Peyer's patch (tissue), 4 donors: ENCODE results near the gene WWP2. TPM values are rescaled to one million over a fixed set of nuclear protein-coding genes. Genes with fewer than 3 reads are reported as not detected.
A peak's percentile ranks its signal among the peaks of the same experiment; 100 is the strongest.

Experiments used
- DNase-seq, 3 donors: peaks; one replicate each; pipeline ENCODE4 v3.0.0-alpha.2; 2017 to 2019
- H3K27ac ChIP-seq, 4 donors: fragments of 200-600 bp; sonication (generic); one replicate each; pipeline ENCODE4 v1.5.1; 2016 to 2019
- H3K27me3 ChIP-seq, 2 donors: fragments of 200-600 bp; sonication (generic); one replicate each; pipeline ENCODE4 v1.5.1; 2019
- H3K36me3 ChIP-seq, 3 donors: fragments of 200-600 bp; sonication (generic); one replicate each; pipeline ENCODE4 v1.5.1; 2016 to 2019
- H3K4me1 ChIP-seq, 4 donors: fragments of 200-600 bp; sonication (generic); one replicate each; pipeline ENCODE4 v1.5.1; 2016 to 2019
- H3K4me3 ChIP-seq, 4 donors: fragments of 200-600 bp; sonication (generic); 1 replicate in 3 of 4; 2 replicates in 1 of 4; pipeline ENCODE4 v1.5.1; 2016 to 2019; ENCODE audit warnings: mild to moderate bottlenecking in 1 of 4
- H3K9me3 ChIP-seq, 4 donors: fragments of 200-600 bp; sonication (generic); one replicate each; pipeline ENCODE4 v1.5.1; 2016 to 2019; ENCODE audit warnings: mild to moderate bottlenecking in 1 of 4
- POLR2A ChIP-seq, 2 donors: fragments of 450-650 bp; IDR thresholded peaks; one replicate each; pipeline ENCODE4 v1.5.1; 2017; ENCODE audit warnings: antibody characterized with exemption in 2 of 2, mild to moderate bottlenecking in 2 of 2, moderate library complexity in 2 of 2
- total RNA-seq, 4 donors: library from RNA; depleted of rRNA; stranded (reverse); fragments of >200 nt; gene quantifications; one replicate each; pipeline ENCODE4 v1.1.0, GENCODE V29; 2016
- TF ChIP-seq, protein P1 (sequence below), 6 experiments: fragments of 450-650 bp in 4 of 6; fragments of 200-600 bp in 2 of 6; sonication (generic) in 1 of 6; IDR thresholded peaks; one replicate each; pipeline ENCODE4 v1.5.1; 2017 to 2019; ENCODE audit warnings: antibody characterized with exemption in 6 of 6, mild to moderate bottlenecking in 3 of 6, moderate library complexity in 1 of 6

Gene WWP2
- total RNA-seq, 4 donors from 2014 or later = 93.5 to 199 (median 111) TPM

DNA sequence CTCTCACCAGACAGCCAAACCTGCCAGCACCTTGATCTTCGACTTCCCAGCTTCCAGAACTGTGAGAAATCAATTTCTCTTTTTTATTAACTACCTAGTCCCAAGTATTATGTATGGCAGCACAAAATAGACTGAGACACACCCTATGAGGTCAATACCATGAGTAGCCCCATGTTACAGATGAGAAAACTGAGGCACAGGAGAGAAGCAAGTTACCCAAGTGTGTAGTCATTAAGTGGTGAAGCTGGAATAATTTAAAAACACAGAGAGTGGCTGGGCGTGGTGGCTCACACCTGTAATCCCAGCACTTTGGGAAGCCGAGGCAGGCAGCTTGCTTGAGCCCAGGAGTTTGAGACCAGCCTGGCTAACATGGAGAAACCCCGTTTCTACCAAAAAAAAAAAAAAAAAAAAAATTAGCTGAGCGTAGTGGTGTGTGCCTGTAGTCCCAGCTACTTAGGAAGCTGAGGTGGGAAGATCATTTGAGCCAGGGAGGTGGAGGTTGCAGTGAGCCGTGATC, 40.6 kb upstream of the WWP2 start:
- no peak for DNase-seq
- H3K36me3 ChIP-seq = peaks cover 0 to 18% (median 0%) of the 10 kb centered on the region in 3 donors
- no peak overlapping the region for H3K4me3 ChIP-seq
- peaks cover 0 to 7% (median 0%) of the 10 kb centered on the region in 4 donors for H3K4me1 ChIP-seq
- H3K27ac ChIP-seq = no peak overlapping the region
- H3K9me3 ChIP-seq = no peaks in the 10 kb centered on the region
- TF ChIP-seq, protein P1, sequence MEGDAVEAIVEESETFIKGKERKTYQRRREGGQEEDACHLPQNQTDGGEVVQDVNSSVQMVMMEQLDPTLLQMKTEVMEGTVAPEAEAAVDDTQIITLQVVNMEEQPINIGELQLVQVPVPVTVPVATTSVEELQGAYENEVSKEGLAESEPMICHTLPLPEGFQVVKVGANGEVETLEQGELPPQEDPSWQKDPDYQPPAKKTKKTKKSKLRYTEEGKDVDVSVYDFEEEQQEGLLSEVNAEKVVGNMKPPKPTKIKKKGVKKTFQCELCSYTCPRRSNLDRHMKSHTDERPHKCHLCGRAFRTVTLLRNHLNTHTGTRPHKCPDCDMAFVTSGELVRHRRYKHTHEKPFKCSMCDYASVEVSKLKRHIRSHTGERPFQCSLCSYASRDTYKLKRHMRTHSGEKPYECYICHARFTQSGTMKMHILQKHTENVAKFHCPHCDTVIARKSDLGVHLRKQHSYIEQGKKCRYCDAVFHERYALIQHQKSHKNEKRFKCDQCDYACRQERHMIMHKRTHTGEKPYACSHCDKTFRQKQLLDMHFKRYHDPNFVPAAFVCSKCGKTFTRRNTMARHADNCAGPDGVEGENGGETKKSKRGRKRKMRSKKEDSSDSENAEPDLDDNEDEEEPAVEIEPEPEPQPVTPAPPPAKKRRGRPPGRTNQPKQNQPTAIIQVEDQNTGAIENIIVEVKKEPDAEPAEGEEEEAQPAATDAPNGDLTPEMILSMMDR (IDR thresholded peaks at IDR 0.05) = no peak
- TF ChIP-seq POLR2A (IDR thresholded peaks at IDR 0.05) = no peak
- H3K27me3 ChIP-seq = no peaks in the 10 kb centered on the region

DNA sequence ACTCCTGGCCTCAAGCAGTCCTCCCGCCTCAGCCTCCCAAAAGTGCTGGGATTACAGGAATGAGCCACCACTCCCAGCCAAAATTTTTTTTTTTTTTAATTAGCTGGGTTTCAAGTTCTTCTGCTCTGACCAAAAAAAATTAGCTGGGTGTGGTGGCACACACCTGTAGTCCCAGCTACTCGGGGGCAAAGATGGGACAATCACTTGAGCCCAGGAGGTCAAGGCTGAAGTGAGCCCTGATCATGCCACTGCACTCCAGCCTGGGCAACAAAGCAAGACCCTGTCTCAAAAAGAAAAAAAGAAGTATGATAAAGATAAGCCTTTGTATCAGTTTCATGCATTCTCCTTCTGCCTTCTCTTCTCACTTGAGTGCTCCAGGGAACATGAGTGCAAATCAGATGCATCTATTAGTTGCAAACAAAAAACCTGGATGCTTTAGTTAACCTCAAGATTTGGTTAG, 37.7 kb upstream of the WWP2 start:
- peak overlapping the region in 2 of 4 donors; percentile 7 to 48 for H3K4me3 ChIP-seq
- peak overlapping the region in 3 of 4 donors; percentile 79 to 86 (median 83) for H3K27ac ChIP-seq
- H3K36me3 ChIP-seq = no peaks in the 10 kb centered on the region
- H3K4me1 ChIP-seq = peaks cover 0 to 18% (median 2%) of the 10 kb centered on the region in 4 donors
- H3K27me3 ChIP-seq = no peaks in the 10 kb centered on the region
- H3K9me3 ChIP-seq = no peaks in the 10 kb centered on the region
- DNase-seq = peak in 1 of 3 donors; percentile 10
- TF ChIP-seq POLR2A (IDR thresholded peaks at IDR 0.05) = no peak
- TF ChIP-seq, protein P1 (IDR thresholded peaks at IDR 0.05) = no peak

DNA sequence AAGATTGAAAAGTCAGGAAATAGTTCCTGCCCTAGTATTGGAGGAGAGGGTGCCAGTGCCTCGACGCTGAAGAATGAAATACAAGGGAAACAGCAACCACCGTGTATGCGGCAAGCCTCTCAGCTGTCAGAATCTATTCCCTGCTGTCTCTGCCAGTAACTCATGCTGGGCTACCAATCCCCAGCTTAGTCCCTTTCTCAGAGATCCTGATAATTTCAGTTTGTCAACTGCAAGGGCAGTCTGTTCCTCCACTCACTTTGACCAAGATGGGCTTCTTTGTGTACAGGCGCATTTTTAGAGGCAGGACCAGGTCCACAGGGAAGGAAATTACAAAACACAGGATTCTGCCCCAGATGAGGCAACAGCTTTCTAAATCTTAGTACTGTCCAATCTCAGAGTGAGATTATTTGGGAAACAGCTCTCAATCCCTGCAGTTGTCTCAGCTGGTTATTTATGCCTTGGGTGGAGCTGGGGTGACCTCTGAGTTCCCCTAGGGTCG, 37.1 kb upstream of the WWP2 start:
- TF ChIP-seq POLR2A (IDR thresholded peaks at IDR 0.05) = no peak
- TF ChIP-seq, protein P1 (IDR thresholded peaks at IDR 0.05) = no peak
- Histone ChIP-seq H3K36me3 (no peaks in the 10 kb centered on the region), H3K4me3 (peak overlapping the region in 1 of 4 donors; percentile 48), H3K9me3 (no peaks in the 10 kb centered on the region), H3K27me3 (no peaks in the 10 kb centered on the region), H3K27ac (peak overlapping the region in 3 of 4 donors; percentile 79 to 86 (median 83)), H3K4me1 (peaks cover 0 to 18% (median 2%) of the 10 kb centered on the region in 4 donors)
- DNase-seq = peak in 1 of 3 donors; percentile 33

DNA sequence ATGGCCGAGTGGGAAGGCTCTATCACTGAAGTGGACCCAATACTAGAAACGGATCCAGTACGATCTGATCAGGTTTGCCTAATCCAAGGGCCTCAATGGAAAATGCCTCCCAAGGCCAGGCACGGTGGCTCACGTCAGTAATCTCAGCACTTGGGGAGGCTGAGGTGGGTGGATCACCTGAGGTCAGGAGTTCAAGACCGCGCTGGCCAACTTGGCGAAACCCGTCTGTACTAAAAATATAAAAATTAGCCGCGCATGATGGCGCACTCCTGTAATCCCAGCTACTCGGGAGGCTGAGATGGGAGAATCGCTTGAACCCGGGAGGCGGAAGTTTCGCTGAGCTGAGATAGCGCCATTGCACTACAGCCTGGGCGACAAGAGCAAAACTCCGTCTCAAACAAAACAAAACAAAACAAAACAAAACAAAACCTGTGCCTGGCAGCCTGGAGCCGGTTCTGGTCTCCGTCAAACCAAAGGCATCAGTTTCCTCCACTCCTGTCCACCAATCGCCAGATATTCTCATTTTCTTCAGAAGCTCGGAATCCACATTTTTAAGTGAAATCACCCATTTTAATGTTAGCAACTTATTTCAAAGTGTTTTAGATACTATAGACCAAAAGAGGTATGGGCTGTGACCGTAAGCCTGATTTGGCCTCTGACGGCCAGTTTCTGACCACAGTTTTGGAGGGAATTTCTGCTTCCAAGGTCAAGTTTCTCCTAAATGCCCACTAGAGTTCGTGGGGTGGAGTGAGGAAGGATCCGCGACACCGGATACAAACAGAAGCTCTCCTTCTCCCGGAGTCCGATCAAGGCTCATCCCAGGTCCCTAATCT, 36.4 kb upstream of the WWP2 start:
- no peaks in the 10 kb centered on the region for H3K36me3 ChIP-seq
- H3K27me3 ChIP-seq = no peaks in the 10 kb centered on the region
- H3K27ac ChIP-seq = peak overlapping the region; percentile 79 to 86 (median 81)
- H3K4me1 ChIP-seq = peaks cover 0 to 18% (median 2%) of the 10 kb centered on the region in 4 donors
- H3K4me3 ChIP-seq = peak overlapping the region; percentile 48 to 56 (median 53)
- DNase-seq = peak in 1 of 3 donors; percentile 44
- no peak for TF ChIP-seq POLR2A (IDR thresholded peaks at IDR 0.05)
- TF ChIP-seq, protein P1 (IDR thresholded peaks at IDR 0.05) = no peak
- no peaks in the 10 kb centered on the region for H3K9me3 ChIP-seq

DNA sequence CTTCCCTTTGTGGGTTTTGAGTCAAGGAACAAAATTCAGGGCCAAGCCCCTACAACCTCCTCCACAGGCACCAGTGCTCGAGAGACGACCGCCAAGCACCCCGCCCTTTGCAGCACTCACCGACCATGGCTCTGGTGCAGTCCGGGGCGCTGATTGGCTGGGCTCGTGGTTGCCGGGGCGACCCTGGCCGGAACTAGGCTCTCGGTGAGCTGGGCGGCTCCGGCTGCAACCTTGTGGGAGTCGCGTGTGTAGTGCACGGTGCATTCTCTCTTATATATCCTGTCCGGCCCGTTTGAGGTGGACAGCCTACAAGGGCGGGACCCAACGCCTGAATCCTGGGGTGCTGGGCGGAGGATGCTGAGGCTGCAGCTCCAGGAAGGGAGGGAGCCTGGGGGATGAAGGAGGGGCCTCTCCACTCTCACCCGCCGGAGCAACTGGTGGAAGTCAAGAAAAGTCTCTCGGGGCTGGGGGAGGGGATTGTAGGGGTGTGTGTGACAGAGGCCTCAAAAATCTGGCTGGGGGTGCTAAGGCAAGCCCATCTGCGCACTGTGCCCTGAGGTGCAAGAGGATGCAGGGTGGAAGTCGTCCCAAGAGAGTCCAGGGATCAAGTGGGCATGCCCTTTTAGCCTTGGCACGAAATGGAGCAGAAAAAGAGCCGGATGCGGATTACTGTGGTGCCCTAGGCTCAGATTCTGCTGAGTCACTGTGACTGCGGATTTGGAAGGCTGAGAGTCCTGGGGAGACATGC, 35.6 kb upstream of the WWP2 start, which contains the start of gene NQO1:
Gene NQO1, minus strand, starts transcription at position 248 of the 748 bp plus-strand sequence. Its CDS starts 121 bp downstream, at position 127.
- Histone ChIP-seq H3K4me3 (peak within 1 kb of the TSS; percentile 48 to 56 (median 53)), H3K36me3 (no peaks in the 10 kb centered on the region), H3K9me3 (no peaks in the 10 kb centered on the region), H3K27me3 (no peaks in the 10 kb centered on the region), H3K4me1 (peaks cover 0 to 18% (median 2%) of the 10 kb centered on the region in 4 donors), H3K27ac (peak within 1 kb of the TSS; percentile 79 to 86 (median 81))
- peak; percentile 95 to 97 (median 97) for DNase-seq
- TF ChIP-seq POLR2A (IDR thresholded peaks at IDR 0.05) = peak; percentile 82 to 94
- TF ChIP-seq, protein P1 (IDR thresholded peaks at IDR 0.05) = no peak
